Thoracic aorta (tissue), 2 donors: ENCODE data around the gene PERM1. TPM values are rescaled to one million over a fixed set of nuclear protein-coding genes. Genes with fewer than 3 reads are reported as not detected.

Experiments
- ATAC-seq: fragments of 150-250 bp; one replicate; pipeline ENCODE4 v1.8.0; 2017; ENCODE audit warnings: low read depth; ENCODE audit not compliant: insufficient number of reproducible peaks, low FRiP score
- DNase-seq: peaks from one replicate; pipeline ENCODE4 v3.0.0-alpha.2; 2020; ENCODE audit warnings: low spot score
- H3K27ac ChIP-seq, 2 donors: fragments of 200-600 bp; sonication (generic); 1 replicate in 1 of 2; 2 replicates in 1 of 2; pipeline ENCODE4 v1.5.1; 2016; ENCODE audit warnings: mild to moderate bottlenecking in 2 of 2, moderate library complexity in 2 of 2
- H3K27me3 ChIP-seq: fragments of 200-600 bp; sonication (generic); replicated peaks from 2 replicates; pipeline ENCODE4 v1.6.0; 2016; ENCODE audit warnings: mild to moderate bottlenecking; ENCODE audit not compliant: insufficient read depth
- H3K36me3 ChIP-seq: fragments of 200-600 bp; sonication (generic); one replicate; pipeline ENCODE4 v1.5.1; 2016
- H3K4me1 ChIP-seq, 2 donors: fragments of 200-600 bp; sonication (generic); 1 replicate in 1 of 2; 2 replicates in 1 of 2; pipeline versions ENCODE4 v1.5.1 to v1.6.0; 2016; ENCODE audit warnings: low read depth in 2 of 2, mild to moderate bottlenecking in 1 of 2; ENCODE audit not compliant: control insufficient read depth in 1 of 2
- H3K4me3 ChIP-seq: fragments of 200-600 bp; sonication (generic); 2 replicates; pipeline ENCODE4 v1.5.1; 2016; ENCODE audit warnings: mild to moderate bottlenecking
- H3K9me3 ChIP-seq: fragments of 200-600 bp; sonication (generic); 2 replicates; pipeline ENCODE4 v1.5.1; 2016
- CTCF ChIP-seq: fragments of 200-600 bp; sonication (generic); IDR thresholded peaks from one replicate; pipeline ENCODE4 v1.5.1; 2019; ENCODE audit warnings: antibody characterized with exemption
- total RNA-seq, 2 donors: library from RNA; depleted of rRNA; stranded (reverse); fragments of >200 nt; gene quantifications; one replicate each; pipeline versions ENCODE4 v1.1.0 to v1.2.3, GENCODE V29; 2016

The PERM1 gene
- total RNA-seq, 2 donors from 2014 or later = 0.54 to 0.99 TPM

DNA sequence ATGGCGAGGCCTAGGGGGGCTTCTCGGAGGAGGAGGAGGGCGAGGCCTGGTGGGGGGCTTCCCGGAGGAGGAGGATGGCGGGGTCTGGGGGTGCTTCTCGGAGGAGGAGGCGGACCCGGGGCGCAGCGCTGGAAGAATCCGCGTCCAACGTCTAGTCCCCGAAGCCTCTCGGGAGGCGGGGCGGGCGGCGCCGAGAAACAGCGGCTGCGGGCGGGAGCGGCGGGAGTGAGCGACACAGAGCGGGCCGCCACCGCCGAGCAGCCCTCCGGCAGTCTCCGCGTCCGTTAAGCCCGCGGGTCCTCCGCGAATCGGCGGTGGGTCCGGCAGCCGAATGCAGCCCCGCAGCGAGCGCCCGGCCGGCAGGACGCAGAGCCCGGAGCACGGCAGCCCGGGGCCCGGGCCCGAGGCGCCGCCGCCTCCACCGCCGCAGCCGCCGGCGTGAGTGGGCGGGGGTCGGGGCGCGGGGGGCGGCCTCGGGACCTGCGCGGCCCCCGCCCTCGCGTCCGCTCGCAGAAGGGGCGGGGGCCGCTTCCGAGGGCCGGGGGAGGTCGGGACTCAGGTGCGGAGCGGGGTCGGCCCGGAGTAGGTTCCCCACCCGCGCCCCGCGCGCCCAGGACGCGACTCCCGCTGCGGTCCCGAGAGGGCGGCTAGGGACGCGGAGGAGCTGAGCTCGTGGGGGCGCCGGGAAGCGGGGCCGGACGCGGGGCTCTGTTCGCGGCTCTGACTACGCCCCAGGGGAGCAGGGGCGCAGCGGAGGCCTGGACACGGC lies 21.3 kb downstream of the PERM1 start, which contains the start of gene KLHL17:
Gene KLHL17 (plus strand): TSS at position 222 of the 769 bp plus-strand sequence. CDS start 110 bp downstream, at position 332.
- Histone ChIP-seq H3K36me3 (peaks cover 15% of the 10 kb centered on the region), H3K27me3 (no peaks in the 10 kb centered on the region), H3K9me3 (no peaks in the 10 kb centered on the region), H3K4me1 (peaks cover 15 to 35% of the 10 kb centered on the region in 2 donors), H3K4me3 (peak within 1 kb of the TSS; percentile 87), H3K27ac (no peak within 1 kb of the TSS)
- DNase-seq (no peak), ATAC-seq (no peak)
- no peak for TF ChIP-seq CTCF

GRCh38 chr1:959731-960362 lies 22.0 kb downstream of the PERM1 start:
- DNase-seq = no peak
- Histone ChIP-seq H3K27ac (no peak overlapping the region), H3K4me3 (peak overlapping the region; percentile 87), H3K9me3 (no peaks in the 10 kb centered on the region), H3K4me1 (peaks cover 15 to 35% of the 10 kb centered on the region in 2 donors), H3K27me3 (no peaks in the 10 kb centered on the region), H3K36me3 (peaks cover 21% of the 10 kb centered on the region)
- TF ChIP-seq CTCF = no peak
- ATAC-seq = no peak

DNA sequence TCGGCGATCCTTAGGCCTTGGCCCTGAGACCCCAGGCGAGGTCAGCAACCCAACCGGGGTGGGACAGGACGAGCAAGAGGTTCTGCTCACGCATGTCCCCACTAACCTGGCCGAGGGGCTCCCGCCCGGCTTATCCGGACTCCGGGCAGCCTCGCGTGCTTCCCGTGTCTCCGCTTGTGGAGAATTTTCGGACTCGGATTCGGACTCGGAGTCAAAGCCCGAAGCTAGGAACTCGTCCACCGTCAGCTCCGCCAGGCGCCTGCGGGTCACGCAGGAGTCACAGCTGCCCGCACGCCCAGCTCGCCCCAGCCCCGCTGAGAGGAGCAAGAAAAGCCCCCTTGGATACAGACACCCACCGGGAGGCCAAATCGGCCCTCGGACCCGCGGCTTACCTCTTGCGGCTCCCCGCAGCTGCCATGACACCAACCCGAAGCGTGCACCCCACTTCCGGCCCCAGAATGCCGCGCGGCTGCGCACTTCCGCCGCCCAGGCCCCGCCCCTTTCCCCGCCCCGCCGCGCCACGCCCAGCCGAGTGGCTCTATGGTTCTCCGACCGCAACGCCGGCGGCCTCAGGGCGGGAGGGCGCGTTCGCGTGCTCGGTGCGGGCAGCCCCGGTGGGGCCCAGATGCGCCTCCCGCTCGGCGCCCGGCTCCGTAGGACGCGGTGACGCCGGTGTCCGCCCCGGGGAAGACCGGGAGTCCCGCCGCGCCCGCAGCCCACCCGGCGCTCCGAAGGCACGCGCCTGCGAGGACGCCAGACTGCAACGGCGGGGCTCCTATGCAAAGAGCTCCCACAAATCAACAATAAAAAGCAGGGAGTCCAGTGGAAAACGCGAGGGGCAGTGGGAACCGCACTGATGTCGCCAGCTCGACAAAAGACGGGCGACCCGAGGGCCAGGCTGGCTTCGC lies 22.8 kb downstream of the PERM1 start, which contains the start of gene NOC2L:
Gene NOC2L (minus strand): TSS at position 434 of the 908 bp plus-strand sequence. CDS start 16 bp downstream, at position 418.
- no peaks in the 10 kb centered on the region for H3K9me3 ChIP-seq
- peak within 1 kb of the TSS; percentile 87 for H3K4me3 ChIP-seq
- peaks cover 15 to 35% of the 10 kb centered on the region in 2 donors for H3K4me1 ChIP-seq
- no peak for ATAC-seq
- peak; percentile 68 for DNase-seq
- TF ChIP-seq CTCF = no peak
- no peak within 1 kb of the TSS for H3K27ac ChIP-seq
- peaks cover 29% of the 10 kb centered on the region for H3K36me3 ChIP-seq
- H3K27me3 ChIP-seq = no peaks in the 10 kb centered on the region

- DNase-seq = no peak
- no peak for TF ChIP-seq CTCF
- Histone ChIP-seq H3K27ac (no peak overlapping the region), H3K36me3 (peaks cover 53% of the 10 kb centered on the region), H3K4me3 (no peak overlapping the region), H3K9me3 (no peaks in the 10 kb centered on the region), H3K4me1 (peaks cover 15 to 34% of the 10 kb centered on the region in 2 donors), H3K27me3 (no peaks in the 10 kb centered on the region)
- ATAC-seq = no peak
Observed at GRCh38 chr1:956636-957035, 25.3 kb downstream of the PERM1 start.
